Osteocyte (in vitro differentiated cells): ENCODE results near the gene PTPRC. TPM values are rescaled to one million over a fixed set of nuclear protein-coding genes. Genes with fewer than 3 reads are reported as not detected.

ENCODE experiments used
- DNase-seq: peaks from one replicate; pipeline ENCODE4 v3.0.0; 2021; ENCODE audit warnings: mixed read lengths; ENCODE audit not compliant: unreplicated experiment; ENCODE audit errors: extremely low spot score
- H3K27ac Mint-ChIP-seq: one replicate; pipeline ENCODE4 v1.8.0; 2021; ENCODE audit warnings: mild to moderate bottlenecking, mixed read lengths; ENCODE audit not compliant: unreplicated experiment
- H3K27me3 Mint-ChIP-seq: one replicate; pipeline ENCODE4 v1.8.0; 2021; ENCODE audit warnings: mixed read lengths; ENCODE audit not compliant: unreplicated experiment
- H3K36me3 Mint-ChIP-seq: one replicate; pipeline ENCODE4 v1.8.0; 2021; ENCODE audit warnings: mixed read lengths; ENCODE audit not compliant: unreplicated experiment
- H3K4me1 Mint-ChIP-seq: one replicate; pipeline ENCODE4 v1.8.0; 2021; ENCODE audit warnings: mixed read lengths; ENCODE audit not compliant: unreplicated experiment
- H3K4me3 Mint-ChIP-seq: one replicate; pipeline ENCODE4 v1.8.0; 2021; ENCODE audit warnings: mild to moderate bottlenecking, moderate library complexity, mixed read lengths; ENCODE audit not compliant: unreplicated experiment
- H3K9me3 Mint-ChIP-seq: one replicate; pipeline ENCODE4 v1.8.0; 2021; ENCODE audit warnings: mixed read lengths; ENCODE audit not compliant: unreplicated experiment
- CTCF ChIP-seq: fragments of 200-600 bp; sonication (generic); IDR thresholded peaks from 2 replicates; pipeline ENCODE4 v1.5.0; 2021; ENCODE audit warnings: antibody characterized with exemption, mild to moderate bottlenecking, moderate library complexity
- total RNA-seq: library from RNA; stranded (reverse); gene quantifications from 2 replicates; pipeline ENCODE4 v1.2.1, GENCODE V29; 2021

The PTPRC gene
- total RNA-seq, 1 donor from 2014 or later: not detected

- Mint-ChIP-seq H3K36me3 (no peaks in the 10 kb centered on the region), H3K27me3 (no peaks in the 10 kb centered on the region), H3K27ac (no peak overlapping the region), H3K4me3 (no peak overlapping the region), H3K4me1 (no peaks in the 10 kb centered on the region), H3K9me3 (no peaks in the 10 kb centered on the region)
- TF ChIP-seq CTCF: no peak
- DNase-seq: no peak
Measured at GRCh38 chr1:198713081-198713480, 74.2 kb downstream of the PTPRC start.

- H3K4me3 Mint-ChIP-seq: no peak overlapping the region
- no peak for TF ChIP-seq CTCF
- no peak overlapping the region for H3K27ac Mint-ChIP-seq
- no peaks in the 10 kb centered on the region for H3K27me3 Mint-ChIP-seq
- H3K36me3 Mint-ChIP-seq: no peaks in the 10 kb centered on the region
- DNase-seq: no peak
- no peaks in the 10 kb centered on the region for H3K4me1 Mint-ChIP-seq
- no peaks in the 10 kb centered on the region for H3K9me3 Mint-ChIP-seq
Measured at GRCh38 chr1:198714271-198714670, 75.4 kb downstream of the PTPRC start.

- Mint-ChIP-seq H3K9me3 (no peaks in the 10 kb centered on the region), H3K36me3 (no peaks in the 10 kb centered on the region), H3K27me3 (no peaks in the 10 kb centered on the region), H3K4me1 (no peaks in the 10 kb centered on the region), H3K4me3 (no peak overlapping the region), H3K27ac (no peak overlapping the region)
- DNase-seq: no peak
- TF ChIP-seq CTCF: no peak
Measured at GRCh38 chr1:198716051-198716450, 77.2 kb downstream of the PTPRC start.

GRCh38 chr1:198717510-198717909 is 78.7 kb downstream of the PTPRC start:
- Mint-ChIP-seq H3K9me3 (no peaks in the 10 kb centered on the region), H3K4me1 (no peaks in the 10 kb centered on the region), H3K27ac (no peak overlapping the region), H3K36me3 (no peaks in the 10 kb centered on the region), H3K27me3 (no peaks in the 10 kb centered on the region), H3K4me3 (no peak overlapping the region)
- DNase-seq: no peak
- TF ChIP-seq CTCF: no peak

- Mint-ChIP-seq H3K4me1 (peaks cover 4% of the 10 kb centered on the region), H3K27me3 (no peaks in the 10 kb centered on the region), H3K27ac (no peak overlapping the region), H3K36me3 (no peaks in the 10 kb centered on the region), H3K9me3 (no peaks in the 10 kb centered on the region), H3K4me3 (no peak overlapping the region)
- DNase-seq: no peak
- no peak for TF ChIP-seq CTCF
Measured at GRCh38 chr1:198723127-198723526, 84.3 kb downstream of the PTPRC start.
